Measurements from ENCODE around the gene CDC37.

The CDC37 gene

DNA sequence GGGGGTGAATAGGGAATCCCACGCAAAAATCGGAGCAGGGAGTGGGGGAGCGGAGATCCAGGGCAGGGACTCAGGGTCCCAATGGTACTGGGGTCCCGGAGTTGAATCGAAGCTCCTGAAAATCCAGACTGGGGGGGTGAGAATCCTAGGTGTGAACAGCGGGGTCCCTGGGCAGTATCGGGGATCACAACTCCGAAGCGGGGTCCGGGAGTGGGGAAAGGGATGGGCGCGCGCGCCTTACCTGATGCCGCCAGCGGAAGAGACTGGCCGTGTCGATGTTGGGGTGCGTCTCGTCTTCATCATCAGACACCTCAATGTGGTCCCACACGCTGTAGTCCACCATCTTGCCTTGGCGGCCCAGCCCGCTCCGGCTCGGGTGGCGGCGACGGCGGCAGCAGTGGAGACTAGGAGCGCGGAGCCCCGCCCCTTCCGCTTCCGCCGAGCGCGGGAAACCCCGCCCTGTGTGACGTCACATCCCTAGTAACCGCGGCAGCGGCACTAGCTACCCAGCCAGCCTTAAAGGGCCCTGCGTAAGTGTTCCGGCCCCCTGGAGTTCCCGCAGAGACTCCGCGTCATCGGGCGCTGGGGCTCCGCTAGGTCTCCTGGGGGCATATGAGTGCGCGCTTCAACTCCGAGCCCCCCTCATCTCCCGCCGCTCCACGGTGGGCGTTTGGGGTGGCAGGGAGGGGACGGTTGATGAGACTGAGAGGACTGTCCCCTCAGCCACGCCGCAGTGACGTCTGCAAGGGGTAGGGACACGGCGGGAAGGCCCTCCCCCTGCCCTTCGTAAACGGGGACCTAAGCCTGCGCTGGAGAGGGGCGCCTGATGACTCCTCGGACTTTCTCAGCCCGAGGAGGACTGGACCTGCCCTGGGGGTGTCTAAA, at the start of gene CDC37:
Gene CDC37 (minus strand): TSS at position 406 of the 885 bp plus-strand sequence. CDS start 63 bp downstream, at position 343.
- DNase-seq (ENCODE audit: low read depth), result peak; percentile 89

- DNase-seq (ENCODE audit: low read depth), result peak; percentile 44
Measured at GRCh38 chr19:10450853-10451609, 47.7 kb upstream of the CDC37 start.

DNA sequence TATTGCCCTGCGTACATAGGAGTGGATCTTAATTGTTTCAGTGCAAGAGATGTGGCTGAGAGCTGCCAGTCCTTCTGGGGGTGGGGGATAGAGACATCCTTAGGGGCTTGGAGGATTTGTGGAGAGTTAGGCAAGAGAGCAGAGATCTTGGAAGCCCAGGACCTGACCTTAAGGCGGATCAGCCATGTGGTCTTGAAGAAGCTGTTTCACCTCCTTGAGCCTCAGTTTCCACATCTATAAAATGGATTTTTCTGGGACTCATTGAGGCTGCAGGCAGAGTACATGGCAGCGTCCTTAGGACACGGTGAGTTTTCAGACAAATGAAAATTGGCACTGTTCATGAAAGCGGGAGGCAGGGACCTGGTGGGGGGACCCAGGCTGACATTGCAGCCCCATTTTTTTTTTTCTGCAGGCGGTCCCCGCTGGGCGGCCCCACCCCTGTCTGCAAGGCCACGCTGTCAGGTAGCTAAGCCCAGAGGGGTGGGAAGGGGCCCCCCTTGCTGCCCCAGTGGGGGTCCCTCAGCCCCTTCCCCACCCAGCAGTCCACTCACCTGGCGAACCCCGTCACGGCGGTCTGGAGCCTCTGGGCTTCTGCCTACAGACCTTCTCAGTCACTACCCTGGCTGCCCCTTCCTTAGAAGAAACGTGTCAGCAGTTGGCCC, 47.0 kb upstream of the CDC37 start:
- no peak for DNase-seq (ENCODE audit: low read depth)

- no peak for DNase-seq (ENCODE audit: low read depth)
Measured at GRCh38 chr19:10449037-10449436, 45.7 kb upstream of the CDC37 start.

DNA sequence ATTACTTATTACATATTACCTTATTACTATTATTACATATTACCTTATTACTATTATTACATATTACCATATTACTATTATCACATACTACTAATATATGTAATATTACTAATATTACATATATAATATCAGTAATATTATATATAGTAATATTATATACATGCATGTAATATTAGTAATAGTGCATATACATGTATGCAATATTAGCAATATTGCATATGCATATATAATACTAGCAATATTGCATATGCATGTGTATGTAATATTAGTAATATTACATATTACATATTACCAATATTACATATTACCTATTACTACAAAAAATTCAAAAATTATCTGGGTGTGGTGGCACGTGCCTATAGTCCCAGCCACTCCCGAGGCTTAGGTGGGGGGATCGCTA, 39.4 kb upstream of the CDC37 start:
- DNase-seq (ENCODE audit: low read depth), result no peak

- DNase-seq (ENCODE audit: low read depth), result no peak
Measured at GRCh38 chr19:10439588-10439987, 36.2 kb upstream of the CDC37 start.

- DNase-seq (ENCODE audit: low read depth), result no peak
Measured at GRCh38 chr19:10433131-10433536, 29.8 kb upstream of the CDC37 start.

DNA sequence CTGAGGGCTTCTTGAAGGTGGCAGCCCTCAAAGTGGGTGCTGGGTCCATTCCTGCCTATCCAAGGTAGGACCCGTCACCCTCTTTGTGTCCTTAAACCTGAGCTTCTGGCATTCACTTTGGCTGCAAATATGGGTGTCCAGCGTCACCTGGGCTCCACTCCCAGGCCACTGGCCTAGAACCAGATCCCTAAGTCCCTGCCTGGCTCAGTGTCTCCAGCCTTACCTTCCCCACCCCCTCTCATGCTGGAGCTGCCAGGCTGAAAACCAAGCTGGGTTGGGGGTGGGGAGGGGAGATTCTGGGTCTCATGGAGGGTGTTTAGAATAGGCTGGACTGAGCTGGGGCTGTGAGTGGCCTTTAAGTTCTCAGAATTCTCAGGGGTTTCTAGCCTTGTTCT, 29.4 kb upstream of the CDC37 start:
- DNase-seq (ENCODE audit: low read depth), result no peak

DNA sequence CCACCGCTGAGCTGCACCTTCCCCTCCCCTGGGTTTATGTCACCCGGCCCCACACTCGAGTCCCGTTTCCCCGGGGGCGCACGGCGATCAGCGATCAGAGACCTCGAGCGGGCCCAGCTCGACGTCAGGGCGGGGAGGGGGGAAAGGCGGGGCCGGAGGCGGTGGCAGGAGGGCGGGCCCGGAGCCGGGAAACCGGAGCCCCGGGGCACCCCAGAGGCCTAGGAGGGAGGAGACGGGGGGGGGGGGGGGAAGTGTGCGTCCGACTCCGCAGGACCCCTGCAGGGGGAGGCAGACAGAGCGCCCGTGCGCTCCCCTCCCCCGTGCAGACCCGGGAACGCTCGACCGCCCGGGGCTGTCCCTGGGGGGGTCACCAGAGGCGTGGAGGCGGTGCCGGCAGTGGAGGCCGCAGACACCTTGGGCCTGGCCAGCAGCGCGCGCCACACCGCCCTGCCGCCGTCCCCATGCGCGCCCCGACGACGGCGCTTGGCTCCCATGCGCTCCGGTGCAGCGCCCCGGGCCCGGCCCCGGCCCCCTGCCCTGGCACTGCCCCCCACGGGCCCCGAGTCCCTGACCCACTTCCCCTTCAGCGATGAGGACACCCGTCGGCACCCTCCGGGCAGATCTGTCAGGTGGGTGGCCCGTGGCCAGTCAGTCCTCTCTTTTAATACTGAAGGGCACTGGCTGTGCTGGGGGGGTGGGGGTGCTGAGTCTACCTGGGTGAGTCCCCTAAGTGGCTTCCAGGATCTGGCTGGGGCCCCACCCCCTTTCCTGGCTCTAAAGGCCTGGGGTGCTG, 28.8 kb upstream of the CDC37 start:
- no peak for DNase-seq (ENCODE audit: low read depth)

DNA sequence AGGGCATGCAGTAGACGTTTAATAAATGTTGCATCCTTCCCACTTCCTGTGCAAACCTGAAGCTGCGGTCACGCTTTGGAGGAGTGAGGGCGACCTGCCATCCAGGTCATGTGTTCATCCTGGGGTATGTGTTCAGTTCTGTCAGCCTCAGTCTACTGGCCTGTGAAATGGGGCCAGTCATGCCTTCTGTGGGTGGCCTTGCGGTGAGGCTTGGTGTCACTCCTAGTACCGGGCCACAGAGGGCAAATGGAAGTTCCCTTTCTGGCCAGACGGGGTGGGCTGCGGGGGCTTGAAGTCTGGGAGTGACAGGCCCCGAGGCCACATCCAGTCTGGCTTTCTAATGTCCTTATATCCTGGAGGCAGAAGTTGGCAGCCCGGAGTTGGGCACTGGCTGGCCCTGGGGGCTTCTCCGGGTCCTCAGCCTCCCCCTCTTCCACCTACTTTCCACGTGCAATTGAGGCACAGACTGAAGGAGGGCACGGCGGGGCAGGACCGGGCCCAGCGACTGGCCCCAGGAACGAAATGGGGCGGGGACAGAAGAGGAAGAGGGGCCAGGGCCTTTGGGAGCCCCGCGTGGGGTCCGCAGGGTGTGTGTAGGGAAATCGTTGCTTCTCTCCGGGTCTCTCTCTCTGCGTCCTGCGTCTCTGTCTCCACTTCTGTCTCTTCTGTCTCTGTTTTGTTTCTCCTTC, 28.1 kb upstream of the CDC37 start:
- DNase-seq (ENCODE audit: low read depth), result peak; percentile 66

GRCh38 chr19:10430505-10431253, 27.3 kb upstream of the CDC37 start:
- DNase-seq (ENCODE audit: low read depth), result peak; percentile 45

GRCh38 chr19:10428996-10429381, 25.6 kb upstream of the CDC37 start:
- no peak for DNase-seq (ENCODE audit: low read depth)

GRCh38 chr19:10427169-10427568, 23.8 kb upstream of the CDC37 start:
- DNase-seq (ENCODE audit: low read depth), result no peak

GRCh38 chr19:10424011-10424637, 20.8 kb upstream of the CDC37 start:
- DNase-seq (ENCODE audit: low read depth), result no peak

DNA sequence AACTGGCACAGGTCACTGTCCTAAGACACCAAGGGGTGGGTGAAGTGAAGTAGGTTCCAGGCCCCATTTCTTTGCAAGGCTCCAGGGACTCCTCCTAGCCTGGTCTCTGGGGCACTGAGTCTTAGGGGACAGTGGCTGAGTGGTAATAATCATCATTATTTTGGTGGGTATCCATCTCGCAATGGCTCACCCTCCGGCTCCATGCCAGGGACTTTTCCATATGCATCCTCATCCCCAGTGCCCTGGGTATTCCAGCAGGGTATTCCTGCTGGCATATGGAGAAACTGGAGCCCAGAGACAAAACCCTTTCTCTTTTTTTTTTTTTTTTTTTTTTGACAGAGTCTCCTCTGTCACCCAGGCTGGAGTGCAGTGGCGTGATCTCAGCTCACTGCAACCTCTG, 19.5 kb upstream of the CDC37 start:
- no peak for DNase-seq (ENCODE audit: low read depth)

GRCh38 chr19:10422046-10422461, 18.7 kb upstream of the CDC37 start:
- DNase-seq (ENCODE audit: low read depth), result no peak

DNA sequence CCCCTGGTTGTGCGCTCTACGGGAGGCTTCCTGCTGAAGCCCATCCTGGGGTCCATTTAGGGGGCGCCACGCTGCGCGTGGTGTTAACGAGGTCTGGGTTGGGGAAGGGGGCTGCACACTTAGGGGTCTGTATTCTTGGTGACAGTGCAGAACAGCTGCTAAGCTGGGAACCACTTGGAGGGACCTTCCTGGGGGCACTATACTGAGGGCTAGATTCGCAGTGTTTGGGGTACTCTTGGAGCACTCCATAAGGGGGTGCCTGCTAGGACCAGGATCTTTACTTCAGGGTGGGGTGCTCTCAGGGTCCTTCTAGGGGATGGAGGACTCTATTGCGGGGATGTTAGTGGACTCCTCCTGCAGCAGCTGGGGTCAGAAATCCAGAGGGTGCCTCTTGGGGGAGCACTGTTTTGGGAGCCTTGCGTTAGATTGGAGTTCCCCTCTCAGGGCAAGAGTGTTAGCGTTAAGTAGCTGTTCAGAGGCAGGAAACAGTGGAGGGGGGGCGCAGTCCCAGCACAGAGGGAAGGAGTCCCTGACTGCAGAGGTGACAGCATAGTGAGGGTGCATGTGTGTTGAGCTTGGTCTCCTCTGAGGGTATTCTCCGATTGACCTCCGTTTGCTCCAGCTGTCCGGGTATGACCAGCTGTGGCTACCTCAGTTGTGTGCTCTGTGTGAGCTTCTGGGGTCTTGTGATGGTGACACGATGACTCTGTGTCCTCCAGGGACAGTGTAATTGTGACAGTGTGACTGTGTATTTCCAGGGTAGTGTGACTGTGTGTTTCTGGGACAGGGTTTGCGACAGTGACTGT, 18.1 kb upstream of the CDC37 start:
- DNase-seq (ENCODE audit: low read depth), result no peak

DNA sequence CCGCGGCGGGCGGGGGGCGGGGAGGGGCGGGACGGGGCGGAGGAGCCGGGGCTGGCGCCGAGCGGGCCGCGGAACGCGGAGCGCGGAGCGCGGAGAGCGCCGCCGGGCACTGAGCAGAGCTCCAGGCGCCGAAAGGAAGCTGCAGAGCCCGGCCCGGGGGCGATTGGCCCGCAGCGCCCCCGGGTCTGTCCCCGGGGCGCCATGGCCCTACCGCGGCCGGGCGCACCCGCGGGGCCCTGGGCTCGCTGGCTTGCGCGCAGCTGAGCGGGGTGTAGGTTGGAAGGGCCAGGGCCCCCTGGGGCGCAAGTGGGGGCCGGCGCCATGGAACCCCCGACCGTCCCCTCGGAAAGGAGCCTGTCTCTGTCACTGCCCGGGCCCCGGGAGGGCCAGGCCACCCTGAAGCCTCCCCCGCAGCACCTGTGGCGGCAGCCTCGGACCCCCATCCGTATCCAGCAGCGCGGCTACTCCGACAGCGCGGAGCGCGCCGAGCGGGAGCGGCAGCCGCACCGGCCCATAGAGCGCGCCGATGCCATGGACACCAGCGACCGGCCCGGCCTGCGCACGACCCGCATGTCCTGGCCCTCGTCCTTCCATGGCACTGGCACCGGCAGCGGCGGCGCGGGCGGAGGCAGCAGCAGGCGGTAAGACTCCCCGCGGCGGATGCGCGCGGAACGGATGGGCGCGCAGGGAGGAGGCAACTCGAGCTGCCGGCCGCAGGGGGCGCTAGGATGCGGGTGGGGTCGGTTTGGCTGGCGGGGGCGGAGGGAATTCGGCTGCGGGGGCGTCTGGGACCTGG, 17.3 kb upstream of the CDC37 start, which contains the start of gene PDE4A:
Gene PDE4A (plus strand): TSS at position 95 of the 796 bp plus-strand sequence. CDS start 227 bp downstream, at position 322.
- DNase-seq (ENCODE audit: low read depth), result no peak
